HCT116 (cell line): ENCODE measurements around the gene MAPK14. TPM values are rescaled to one million over a fixed set of nuclear protein-coding genes. Genes with fewer than 3 reads are reported as not detected.
"Not testable (repeated sequence)": the region's sequence is repeated elsewhere in the genome, so short reads cannot be mapped to it uniquely, and the experiment has no call there.

Source experiments
- ATAC-seq: fragments of 200-7000 bp; cut with Tn5 transposase; 2 replicates; pipeline ENCODE4 v1.9.1; 2020; ENCODE audit warnings: mild to moderate bottlenecking, moderate library complexity
- BruUV-seq: library from RNA; stranded (reverse); fragments of 400-500 nt; replicated peaks from 2 replicates; lab custom pipeline; 2021; lab: Mats Ljungman, UMichigan
- CTCF ChIA-PET: fragments of 300-600 bp; sonication (Branson Sonifier 250); formaldehyde crosslinking; loops from one replicate; lab custom pipeline; 2021; ENCODE audit warnings: antibody characterized with exemption; lab: Charles Lee
- POLR2A ChIA-PET: fragments of 300-600, 350-600 bp; sonication (Branson Sonifier 250); formaldehyde crosslinking; loops from one replicate; lab custom pipeline; 2021; ENCODE audit warnings: antibody characterized with exemption; lab: Charles Lee
- RAD21 ChIA-PET, 2 experiments: fragments of 300-600 bp; sonication (Branson Sonifier 250); formaldehyde crosslinking; loops; one replicate each; lab custom pipeline; 2023; ENCODE audit warnings: low total read pairs in 2 of 2; ENCODE audit not compliant: uncharacterized antibody in 2 of 2, unreplicated experiment in 2 of 2, low non-redundant PET in 1 of 2; lab: Charles Lee
- DNase-seq: peaks from one replicate; pipeline ENCODE4 v3.0.0-alpha.2; 2010; ENCODE audit warnings: low read depth, low spot score
- H2AFZ ChIP-seq: fragments of 200-600 bp; shearing (Covaris generic), sonication (generic); 2 replicates; pipeline ENCODE4 v1.6.1; 2017; ENCODE audit warnings: low read depth, mixed run types, mixed read lengths, antibody characterized with exemption, low read length; ENCODE audit not compliant: poor library complexity, severe bottlenecking
- H3K27ac ChIP-seq: 2 replicates; pipeline ENCODE4 v1.5.1; 2012; ENCODE audit warnings: low read depth, low read length
- H3K27me3 ChIP-seq: fragments of 200-600 bp; sonication (generic); 2 replicates; pipeline ENCODE4 v1.6.1; 2016; ENCODE audit warnings: mixed run types, low read length, mixed read lengths; ENCODE audit not compliant: insufficient read depth
- H3K36me3 ChIP-seq, 2 experiments: fragments of 200-500 bp in 1 of 2; fragments of 200-600 bp in 1 of 2; sonication (Bioruptor generic) in 1 of 2; sonication (generic) in 1 of 2; 2 replicates each; pipeline versions ENCODE4 v1.5.1 to v1.6.1; 2014 to 2016; ENCODE audit warnings: low read length in 2 of 2, inconsistent platforms in 1 of 2, mixed read lengths in 1 of 2, mixed run types in 1 of 2; ENCODE audit not compliant: insufficient read depth in 2 of 2, control insufficient read depth in 1 of 2
- H3K4me1 ChIP-seq, 2 experiments: fragments of 200-600 bp in 1 of 2; sonication (generic) in 1 of 2; 2 replicates each; pipeline versions ENCODE4 v1.5.1 to v1.6.1; 2012 to 2017; ENCODE audit warnings: low read length in 2 of 2, inconsistent platforms in 1 of 2, mild to moderate bottlenecking in 1 of 2, mixed read lengths in 1 of 2, mixed run types in 1 of 2, moderate library complexity in 1 of 2; ENCODE audit not compliant: insufficient read depth in 2 of 2, control insufficient read depth in 1 of 2
- H3K4me2 ChIP-seq: fragments of 200-600 bp; sonication (generic); 2 replicates; pipeline ENCODE4 v1.6.1; 2017; ENCODE audit warnings: mixed run types, low read length, mixed read lengths
- H3K4me3 ChIP-seq, 2 experiments: fragments of 200-600 bp in 1 of 2; sonication (generic) in 1 of 2; replicated peaks in 1 of 2; 2 replicates each; pipeline ENCODE4 v1.5.1; 2011 to 2016; ENCODE audit warnings: low read length in 2 of 2, control low read depth in 1 of 2, low read depth in 1 of 2, mild to moderate bottlenecking in 1 of 2, mixed read lengths in 1 of 2, mixed run types in 1 of 2
- H3K79me2 ChIP-seq: fragments of 200-600 bp; sonication (generic); 2 replicates; pipeline ENCODE4 v1.6.1; 2017; ENCODE audit warnings: mild to moderate bottlenecking, mixed run types, low read length, moderate library complexity, mixed read lengths; ENCODE audit not compliant: insufficient read depth
- H3K9ac ChIP-seq: fragments of 200-600 bp; sonication (generic); 2 replicates; pipeline ENCODE4 v1.6.1; 2016; ENCODE audit warnings: low read length, mixed read lengths
- H3K9me2 ChIP-seq: fragments of 200-600 bp; sonication (generic), shearing (Covaris generic); 2 replicates; pipeline ENCODE4 v1.6.1; 2017; ENCODE audit warnings: mixed run types, mild to moderate bottlenecking, moderate library complexity; ENCODE audit not compliant: insufficient read depth
- H3K9me3 ChIP-seq, 2 experiments: fragments of 200-500 bp in 1 of 2; fragments of 200-600 bp in 1 of 2; sonication (Bioruptor generic) in 1 of 2; sonication (generic) in 1 of 2; 2 replicates each; pipeline ENCODE4 v1.6.1; 2014 to 2017; ENCODE audit warnings: low read length in 2 of 2, mixed read lengths in 2 of 2, inconsistent platforms in 1 of 2, low read depth in 1 of 2, mild to moderate bottlenecking in 1 of 2, mixed run types in 1 of 2, moderate library complexity in 1 of 2; ENCODE audit not compliant: control insufficient read depth in 1 of 2, insufficient read depth in 1 of 2
- H4K20me1 ChIP-seq: fragments of 200-600 bp; sonication (generic), shearing (Covaris generic); 2 replicates; pipeline ENCODE4 v1.6.1; 2017; ENCODE audit warnings: mixed run types, mild to moderate bottlenecking, moderate library complexity; ENCODE audit not compliant: insufficient read depth
- FOSL1 ChIP-seq: IDR thresholded peaks from 2 replicates; pipeline ENCODE4 v1.6.1; 2012; ENCODE audit warnings: low read depth
- SIN3A ChIP-seq: IDR thresholded peaks from 2 replicates; pipeline ENCODE4 v1.6.1; 2012; ENCODE audit warnings: low read depth
- SP1 ChIP-seq: IDR thresholded peaks from 2 replicates; pipeline ENCODE4 v1.6.1; 2012; ENCODE audit warnings: low read depth
- TCF7L2 ChIP-seq: IDR thresholded peaks from 2 replicates; pipeline ENCODE4 v1.7.0; 2011; ENCODE audit warnings: borderline replicate concordance, inconsistent platforms; ENCODE audit not compliant: insufficient read depth, insufficient read length; ENCODE audit errors: extremely low read depth
- YY1 ChIP-seq: IDR thresholded peaks from 2 replicates; pipeline ENCODE4 v1.6.1; 2011; ENCODE audit warnings: low read length, low read depth, moderate library complexity, mild to moderate bottlenecking; ENCODE audit not compliant: insufficient replicate concordance; ENCODE audit errors: extremely low read depth
- ZNF274 ChIP-seq: fragments of 200-500 bp; sonication (Bioruptor generic); IDR thresholded peaks from 2 replicates; pipeline ENCODE4 v1.6.1; 2014; ENCODE audit warnings: mild to moderate bottlenecking, low read depth, low read length, inconsistent platforms
- intact Hi-C: fragments of 100-400 bp; cut with micrococcal nuclease; formaldehyde crosslinking; loops from 2 replicates; pipeline ENCODE4 v1.10.0; 2022
- total RNA-seq: library from RNA; stranded (reverse); gene quantifications from one replicate; pipeline ENCODE4 v1.2.1, GENCODE V29; 2021; ENCODE audit not compliant: unreplicated experiment
- TF ChIP-seq, protein P1 (sequence below), 3 experiments: fragments of 200-600 bp in 1 of 3; sonication (generic) in 1 of 3; IDR thresholded peaks in 2 of 3; conservative IDR thresholded peaks in 1 of 3; 2 replicates each; pipeline ENCODE4 v1.5.1; 2012 to 2017; ENCODE audit warnings: low read depth in 2 of 3, low read length in 2 of 3, antibody characterized with exemption in 1 of 3, borderline replicate concordance in 1 of 3, control low read depth in 1 of 3, mild to moderate bottlenecking in 1 of 3, mixed read lengths in 1 of 3, mixed run types in 1 of 3, moderate library complexity in 1 of 3; ENCODE audit not compliant: insufficient read depth in 1 of 3

Gene MAPK14
- total RNA-seq, 1 experiment from 2014 or later: 34.2 TPM

DNA sequence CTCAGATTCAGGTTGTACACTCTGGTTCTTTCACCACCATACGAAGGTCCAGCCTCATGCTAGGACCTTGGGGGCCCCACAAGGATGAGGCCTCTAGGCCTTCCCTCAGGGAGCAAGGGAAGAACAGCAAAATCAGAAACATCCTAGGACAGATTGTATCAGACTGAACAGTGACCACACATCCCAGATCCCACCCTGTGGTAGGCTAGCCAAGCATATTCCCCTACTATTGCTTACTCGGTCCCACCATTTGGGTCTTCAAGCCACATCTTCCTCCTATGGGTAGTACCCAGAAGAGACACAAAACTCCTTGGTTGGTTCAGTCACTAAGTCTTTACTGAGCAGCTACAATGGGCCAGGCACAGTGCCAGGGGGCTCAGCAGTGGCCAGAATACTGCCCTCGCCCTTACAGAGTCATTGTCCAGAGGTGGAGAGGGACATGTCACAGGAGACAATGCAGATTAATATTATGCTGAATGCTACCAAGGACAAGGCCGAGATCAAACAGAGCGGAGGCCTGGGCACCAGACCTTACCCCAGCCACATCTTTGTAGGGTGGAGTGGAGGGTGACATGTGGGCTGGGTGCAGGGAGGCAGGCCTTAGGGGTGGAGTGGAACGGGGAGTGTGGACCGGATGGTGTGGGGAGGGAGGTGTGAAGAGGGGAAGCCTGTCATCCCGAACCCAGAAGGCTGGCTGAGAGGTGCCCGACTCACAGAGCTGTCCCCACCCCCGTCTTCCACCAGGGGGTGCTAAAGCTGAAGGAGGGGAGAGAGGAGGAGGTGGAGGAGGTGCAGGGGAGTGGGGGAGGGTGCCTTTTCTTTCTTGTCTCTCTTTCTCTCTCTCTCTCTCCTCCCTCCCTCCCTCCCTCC is 95.9 kb downstream of the MAPK14 start:
- RAD21 ChIA-PET: no interaction called here
- Histone ChIP-seq H3K4me1 (peaks cover 16 to 42% of the 10 kb centered on the region in 2 experiments), H3K9ac (no peak overlapping the region), H3K4me3 (no peak overlapping the region), H4K20me1 (no peaks in the 10 kb centered on the region), H3K9me3 (no peaks in the 10 kb centered on the region), H3K27ac (no peak overlapping the region), H3K79me2 (no peaks in the 10 kb centered on the region), H3K36me3 (no peaks in the 10 kb centered on the region), H3K9me2 (no peaks in the 10 kb centered on the region), H2AFZ (no peak overlapping the region), H3K27me3 (no peaks in the 10 kb centered on the region), H3K4me2 (no peak overlapping the region)
- POLR2A ChIA-PET: interaction anchor here (0.6 to 1.5 kb wide), 2 partner anchors 71 to 236 kb away, joined by 3 read pairs; no protein-coding TSS in a partner anchor
- CTCF ChIA-PET: interaction anchor here (0.9 to 1.3 kb wide), 5 partner anchors 29 to 239 kb away, joined by 3 to 5 read pairs (median 3); partner anchors contain the start of gene MAPK14
- ATAC-seq: peak; percentile 91
- DNase-seq: peak; percentile 58
- BruUV-seq: no TSS peak
- intact Hi-C loops: loop anchor here (1.0 kb wide), 1 partner anchor 237 kb away; no protein-coding TSS in a partner anchor
- TF ChIP-seq YY1: peak; percentile 57
- TF ChIP-seq SIN3A: no peak
- TF ChIP-seq TCF7L2: peak; percentile 29
- no peak for TF ChIP-seq SP1
- TF ChIP-seq ZNF274: no peak
- TF ChIP-seq FOSL1: no peak
- TF ChIP-seq, protein P1, sequence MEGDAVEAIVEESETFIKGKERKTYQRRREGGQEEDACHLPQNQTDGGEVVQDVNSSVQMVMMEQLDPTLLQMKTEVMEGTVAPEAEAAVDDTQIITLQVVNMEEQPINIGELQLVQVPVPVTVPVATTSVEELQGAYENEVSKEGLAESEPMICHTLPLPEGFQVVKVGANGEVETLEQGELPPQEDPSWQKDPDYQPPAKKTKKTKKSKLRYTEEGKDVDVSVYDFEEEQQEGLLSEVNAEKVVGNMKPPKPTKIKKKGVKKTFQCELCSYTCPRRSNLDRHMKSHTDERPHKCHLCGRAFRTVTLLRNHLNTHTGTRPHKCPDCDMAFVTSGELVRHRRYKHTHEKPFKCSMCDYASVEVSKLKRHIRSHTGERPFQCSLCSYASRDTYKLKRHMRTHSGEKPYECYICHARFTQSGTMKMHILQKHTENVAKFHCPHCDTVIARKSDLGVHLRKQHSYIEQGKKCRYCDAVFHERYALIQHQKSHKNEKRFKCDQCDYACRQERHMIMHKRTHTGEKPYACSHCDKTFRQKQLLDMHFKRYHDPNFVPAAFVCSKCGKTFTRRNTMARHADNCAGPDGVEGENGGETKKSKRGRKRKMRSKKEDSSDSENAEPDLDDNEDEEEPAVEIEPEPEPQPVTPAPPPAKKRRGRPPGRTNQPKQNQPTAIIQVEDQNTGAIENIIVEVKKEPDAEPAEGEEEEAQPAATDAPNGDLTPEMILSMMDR (IDR thresholded peaks at IDR 0.05 in 2 of 3, conservative IDR thresholded peaks at IDR 0.05 in 1 of 3; ENCODE audit: borderline replicate concordance in 1 of 3, insufficient read depth in 1 of 3, low read depth in 2 of 3, low read length in 2 of 3): peak in 2 of 3 experiments; percentile 67 to 86; a peak in 4 of 6 replicates

DNA sequence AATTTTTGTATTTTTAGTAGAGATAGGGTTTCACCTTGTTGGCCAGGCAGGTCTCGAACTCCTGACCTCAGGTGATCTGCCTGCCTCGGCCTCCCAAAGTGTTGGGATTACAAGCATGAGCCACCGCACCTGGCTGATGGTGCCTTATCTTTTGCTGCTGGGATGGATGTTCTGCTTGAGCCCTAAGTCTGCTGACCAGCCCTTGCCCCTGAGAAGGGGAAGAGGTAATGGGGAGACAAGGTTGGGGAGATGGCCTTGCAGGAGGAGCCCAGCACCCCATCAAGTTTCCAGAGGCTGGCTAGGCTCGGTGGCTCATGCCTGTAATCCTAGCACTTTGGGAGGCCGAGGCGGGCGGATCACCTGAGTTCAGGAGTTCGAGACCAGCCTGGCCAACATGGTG is 96.7 kb downstream of the MAPK14 start:
- H3K79me2 ChIP-seq, H3K9me3 ChIP-seq, H3K9me2 ChIP-seq, ATAC-seq, H3K27ac ChIP-seq, intact Hi-C loops, H3K27me3 ChIP-seq, RAD21 ChIA-PET, H3K9ac ChIP-seq, DNase-seq, H4K20me1 ChIP-seq, H2AFZ ChIP-seq, H3K4me2 ChIP-seq, BruUV-seq, H3K36me3 ChIP-seq, H3K4me3 ChIP-seq: not testable (repeated sequence)
- peaks cover 17 to 51% of the 10 kb centered on the region in 2 experiments for H3K4me1 ChIP-seq
- ChIA-PET CTCF (interaction anchor here (0.9 to 1.3 kb wide), 5 partner anchors 29 to 238 kb away, joined by 3 to 5 read pairs (median 3); partner anchors contain the start of gene MAPK14), POLR2A (interaction anchor here (0.6 to 1.5 kb wide), 2 partner anchors 71 to 236 kb away, joined by 3 read pairs; no protein-coding TSS in a partner anchor)
